Activated CD8-positive, alpha-beta memory T cell treated with anti-CD3 and anti-CD28 coated beads for 48 hours (primary cell): ENCODE results near the gene SPRED3.
A peak's percentile ranks its signal among the peaks of the same experiment; 100 is the strongest.
"Not testable (repeated sequence)": the region's sequence is repeated elsewhere in the genome, so short reads cannot be mapped to it uniquely, and the experiment has no call there.

Experiments used
- DNase-seq, 3 experiments: peaks; one replicate each; pipeline ENCODE4 v3.0.0-alpha.2; 2020; ENCODE audit warnings: low read depth in 2 of 3, low spot score in 2 of 3

Gene SPRED3

GRCh38 chr19:38388349-38389100, at the start of gene SPRED3:
TSS of gene SPRED3 (plus strand) at chr19:38388697. CDS start at chr19:38390303, 1,606 bp downstream.
- DNase-seq: no peak

- not testable (repeated sequence) for DNase-seq
Observed at GRCh38 chr19:38339011-38339410, 49.5 kb upstream of the SPRED3 start.

- DNase-seq: no peak
Observed at GRCh38 chr19:38340927-38341326, 47.6 kb upstream of the SPRED3 start.

GRCh38 chr19:38346837-38347236, 41.7 kb upstream of the SPRED3 start:
- DNase-seq: no peak

GRCh38 chr19:38350883-38351282, 37.6 kb upstream of the SPRED3 start:
- no peak for DNase-seq

- no peak for DNase-seq
Observed at GRCh38 chr19:38351865-38352395, 36.6 kb upstream of the SPRED3 start.

GRCh38 chr19:38352611-38353010, 35.9 kb upstream of the SPRED3 start:
- DNase-seq: no peak

GRCh38 chr19:38355728-38356725, 32.5 kb upstream of the SPRED3 start:
- no peak for DNase-seq

- no peak for DNase-seq
Observed at GRCh38 chr19:38358071-38358470, 30.4 kb upstream of the SPRED3 start.

- no peak for DNase-seq
Observed at GRCh38 chr19:38359242-38360021, 29.1 kb upstream of the SPRED3 start.

GRCh38 chr19:38360351-38360750, 28.1 kb upstream of the SPRED3 start:
- DNase-seq: no peak

GRCh38 chr19:38360839-38361631, 27.5 kb upstream of the SPRED3 start:
- no peak for DNase-seq

- peak; percentile 35 to 52 (median 42) for DNase-seq
Observed at GRCh38 chr19:38361633-38362075, 26.8 kb upstream of the SPRED3 start.

- peak; percentile 59 to 73 (median 61) for DNase-seq
Observed at GRCh38 chr19:38362076-38362945, 26.2 kb upstream of the SPRED3 start.

GRCh38 chr19:38362946-38363688, 25.4 kb upstream of the SPRED3 start:
- DNase-seq: not testable (repeated sequence)

- no peak for DNase-seq
Observed at GRCh38 chr19:38367041-38367440, 21.5 kb upstream of the SPRED3 start.

- DNase-seq: no peak
Observed at GRCh38 chr19:38369584-38369983, 18.9 kb upstream of the SPRED3 start.

- DNase-seq: no peak
Observed at GRCh38 chr19:38370299-38370698, 18.2 kb upstream of the SPRED3 start.
